Activated CD4-positive, alpha-beta memory T cell treated with anti-CD3 and anti-CD28 coated beads, Interleukin-2, amount 10 ng/mL, durations not matched to agents 7 days and 5 days (primary cell): ENCODE data around the gene MITF. TPM values are rescaled to one million over a fixed set of nuclear protein-coding genes. Genes with fewer than 3 reads are reported as not detected.

Experiments used
- CTCF ChIA-PET: fragments of 350-600 bp; sonication (Branson Sonifier 250); formaldehyde crosslinking; loops from one replicate; lab custom pipeline; 2021; ENCODE audit warnings: antibody characterized with exemption, inconsistent platforms; lab: Charles Lee
- POLR2A ChIA-PET: fragments of 350-600 bp; sonication (Branson Sonifier 250); formaldehyde crosslinking; loops from one replicate; lab custom pipeline; 2021; ENCODE audit warnings: antibody characterized with exemption; lab: Charles Lee
- DNase-seq: peaks from one replicate; pipeline ENCODE4 v3.0.0-alpha.2; 2020
- H3K27ac Mint-ChIP-seq: one replicate; pipeline ENCODE4 v1.8.0; 2021; ENCODE audit warnings: mild to moderate bottlenecking, mixed read lengths
- H3K27me3 Mint-ChIP-seq: one replicate; pipeline ENCODE4 v1.8.0; 2021; ENCODE audit warnings: mixed read lengths
- H3K36me3 Mint-ChIP-seq: one replicate; pipeline ENCODE4 v1.8.0; 2021; ENCODE audit warnings: low read depth, mixed read lengths
- H3K4me1 Mint-ChIP-seq: one replicate; pipeline ENCODE4 v1.8.0; 2021; ENCODE audit warnings: mixed read lengths
- H3K4me3 Mint-ChIP-seq: one replicate; pipeline ENCODE4 v1.8.0; 2021; ENCODE audit warnings: mild to moderate bottlenecking, mixed read lengths
- H3K9me3 Mint-ChIP-seq: one replicate; pipeline ENCODE4 v1.8.0; 2021; ENCODE audit warnings: mixed read lengths
- total RNA-seq, 2 experiments: library from RNA; stranded (reverse); gene quantifications; one replicate each; pipeline ENCODE4 v1.2.3, GENCODE V29; 2021

The MITF gene
- total RNA-seq, 2 experiments from 2014 or later: not detected

- H3K4me1 Mint-ChIP-seq: no peaks in the 10 kb centered on the region
- no peak overlapping the region for H3K4me3 Mint-ChIP-seq
- no peaks in the 10 kb centered on the region for H3K9me3 Mint-ChIP-seq
- ChIA-PET CTCF (no interaction called here), POLR2A (no interaction called here)
- H3K27me3 Mint-ChIP-seq: no peaks in the 10 kb centered on the region
- H3K27ac Mint-ChIP-seq: no peak overlapping the region
- H3K36me3 Mint-ChIP-seq: no peaks in the 10 kb centered on the region
- no peak for DNase-seq
Measured at GRCh38 chr3:69827127-69827526, 87.9 kb downstream of the MITF start.

- Mint-ChIP-seq H3K36me3 (no peaks in the 10 kb centered on the region), H3K4me3 (no peak overlapping the region), H3K27me3 (no peaks in the 10 kb centered on the region), H3K4me1 (no peaks in the 10 kb centered on the region), H3K9me3 (peaks cover 4% of the 10 kb centered on the region), H3K27ac (no peak overlapping the region)
- CTCF ChIA-PET: no interaction called here
- DNase-seq: no peak
- POLR2A ChIA-PET: no interaction called here
Measured at GRCh38 chr3:69828817-69829216, 89.6 kb downstream of the MITF start.

GRCh38 chr3:69830147-69830546, 90.9 kb downstream of the MITF start:
- Mint-ChIP-seq H3K9me3 (peaks cover 10% of the 10 kb centered on the region), H3K27me3 (no peaks in the 10 kb centered on the region), H3K4me3 (no peak overlapping the region), H3K27ac (no peak overlapping the region), H3K36me3 (no peaks in the 10 kb centered on the region), H3K4me1 (no peaks in the 10 kb centered on the region)
- POLR2A ChIA-PET: no interaction called here
- DNase-seq: no peak
- CTCF ChIA-PET: no interaction called here

- DNase-seq: no peak
- ChIA-PET POLR2A (no interaction called here), CTCF (no interaction called here)
- Mint-ChIP-seq H3K27ac (no peak overlapping the region), H3K27me3 (no peaks in the 10 kb centered on the region), H3K9me3 (peaks cover 15% of the 10 kb centered on the region), H3K4me1 (no peaks in the 10 kb centered on the region), H3K36me3 (no peaks in the 10 kb centered on the region), H3K4me3 (no peak overlapping the region)
Measured at GRCh38 chr3:69831737-69832136, 92.5 kb downstream of the MITF start.

- H3K27ac Mint-ChIP-seq: no peak overlapping the region
- no peaks in the 10 kb centered on the region for H3K4me1 Mint-ChIP-seq
- H3K36me3 Mint-ChIP-seq: no peaks in the 10 kb centered on the region
- POLR2A ChIA-PET: no interaction called here
- no peaks in the 10 kb centered on the region for H3K27me3 Mint-ChIP-seq
- no peak overlapping the region for H3K4me3 Mint-ChIP-seq
- no peak for DNase-seq
- CTCF ChIA-PET: no interaction called here
- H3K9me3 Mint-ChIP-seq: peaks cover 15% of the 10 kb centered on the region
Measured at GRCh38 chr3:69833591-69833990, 94.3 kb downstream of the MITF start.

GRCh38 chr3:69838217-69838616, 99.0 kb downstream of the MITF start:
- no peaks in the 10 kb centered on the region for H3K36me3 Mint-ChIP-seq
- no peak overlapping the region for H3K4me3 Mint-ChIP-seq
- ChIA-PET POLR2A (no interaction called here), CTCF (no interaction called here)
- no peak for DNase-seq
- peaks cover 15% of the 10 kb centered on the region for H3K9me3 Mint-ChIP-seq
- no peaks in the 10 kb centered on the region for H3K27me3 Mint-ChIP-seq
- no peaks in the 10 kb centered on the region for H3K4me1 Mint-ChIP-seq
- no peak overlapping the region for H3K27ac Mint-ChIP-seq

- Mint-ChIP-seq H3K27me3 (no peaks in the 10 kb centered on the region), H3K27ac (no peak overlapping the region), H3K4me3 (no peak overlapping the region), H3K4me1 (no peaks in the 10 kb centered on the region), H3K9me3 (peaks cover 11% of the 10 kb centered on the region), H3K36me3 (no peaks in the 10 kb centered on the region)
- DNase-seq: no peak
- CTCF ChIA-PET: no interaction called here
- POLR2A ChIA-PET: no interaction called here
Measured at GRCh38 chr3:69838696-69839515, 99.6 kb downstream of the MITF start.

- H3K36me3 Mint-ChIP-seq: no peaks in the 10 kb centered on the region
- no peaks in the 10 kb centered on the region for H3K4me1 Mint-ChIP-seq
- no peak for DNase-seq
- peaks cover 4% of the 10 kb centered on the region for H3K9me3 Mint-ChIP-seq
- CTCF ChIA-PET: no interaction called here
- POLR2A ChIA-PET: no interaction called here
- H3K27me3 Mint-ChIP-seq: no peaks in the 10 kb centered on the region
- no peak overlapping the region for H3K4me3 Mint-ChIP-seq
- H3K27ac Mint-ChIP-seq: no peak overlapping the region
Measured at GRCh38 chr3:69842351-69842750, 103.1 kb downstream of the MITF start.

GRCh38 chr3:69842789-69843188, 103.5 kb downstream of the MITF start:
- CTCF ChIA-PET: no interaction called here
- no peak overlapping the region for H3K4me3 Mint-ChIP-seq
- no peaks in the 10 kb centered on the region for H3K36me3 Mint-ChIP-seq
- peaks cover 4% of the 10 kb centered on the region for H3K9me3 Mint-ChIP-seq
- no peaks in the 10 kb centered on the region for H3K27me3 Mint-ChIP-seq
- POLR2A ChIA-PET: no interaction called here
- no peak overlapping the region for H3K27ac Mint-ChIP-seq
- H3K4me1 Mint-ChIP-seq: no peaks in the 10 kb centered on the region
- DNase-seq: no peak

GRCh38 chr3:69844706-69845105, 105.4 kb downstream of the MITF start:
- ChIA-PET CTCF (no interaction called here), POLR2A (no interaction called here)
- no peaks in the 10 kb centered on the region for H3K36me3 Mint-ChIP-seq
- no peak for DNase-seq
- H3K4me1 Mint-ChIP-seq: no peaks in the 10 kb centered on the region
- no peak overlapping the region for H3K4me3 Mint-ChIP-seq
- H3K27ac Mint-ChIP-seq: no peak overlapping the region
- H3K9me3 Mint-ChIP-seq: peaks cover 6% of the 10 kb centered on the region
- no peaks in the 10 kb centered on the region for H3K27me3 Mint-ChIP-seq

- peaks cover 6% of the 10 kb centered on the region for H3K9me3 Mint-ChIP-seq
- CTCF ChIA-PET: no interaction called here
Measured at GRCh38 chr3:69847303-69847702, 108.0 kb downstream of the MITF start.

GRCh38 chr3:69848113-69848512, 108.8 kb downstream of the MITF start:
- Mint-ChIP-seq H3K9me3 (peaks cover 6% of the 10 kb centered on the region), H3K4me3 (no peak overlapping the region), H3K36me3 (no peaks in the 10 kb centered on the region), H3K4me1 (no peaks in the 10 kb centered on the region), H3K27ac (no peak overlapping the region), H3K27me3 (no peaks in the 10 kb centered on the region)
- ChIA-PET CTCF (no interaction called here), POLR2A (no interaction called here)
- DNase-seq: no peak

More at GRCh38 chr3:69847303-69847702, 108.0 kb downstream of the MITF start:
- Mint-ChIP-seq H3K4me3 (no peak overlapping the region), H3K27me3 (no peaks in the 10 kb centered on the region), H3K36me3 (no peaks in the 10 kb centered on the region), H3K27ac (no peak overlapping the region), H3K4me1 (no peaks in the 10 kb centered on the region)
- DNase-seq: no peak
- POLR2A ChIA-PET: no interaction called here

GRCh38 chr3:69850849-69851248, 111.6 kb downstream of the MITF start:
- Mint-ChIP-seq H3K27me3 (no peaks in the 10 kb centered on the region), H3K36me3 (no peaks in the 10 kb centered on the region), H3K27ac (no peak overlapping the region), H3K9me3 (peaks cover 6% of the 10 kb centered on the region), H3K4me3 (no peak overlapping the region), H3K4me1 (no peaks in the 10 kb centered on the region)
- POLR2A ChIA-PET: no interaction called here
- CTCF ChIA-PET: no interaction called here
- DNase-seq: no peak

GRCh38 chr3:69853027-69853426, 113.8 kb downstream of the MITF start:
- Mint-ChIP-seq H3K9me3 (peaks cover 2% of the 10 kb centered on the region), H3K27ac (no peak overlapping the region), H3K4me3 (no peak overlapping the region), H3K27me3 (no peaks in the 10 kb centered on the region), H3K36me3 (no peaks in the 10 kb centered on the region), H3K4me1 (no peaks in the 10 kb centered on the region)
- ChIA-PET POLR2A (no interaction called here), CTCF (no interaction called here)
- DNase-seq: no peak
